ENCODE measurements around the gene AKR7A3. TPM values are rescaled to one million over a fixed set of nuclear protein-coding genes. Genes with fewer than 3 reads are reported as not detected.

AKR7A3 gene
- total and polyA plus RNA-seq, 9 of the 15 experiments (the other 6 are each of a cell fraction or from before 2014, with no cell fraction given) = 0.04 to 1.5 (median 0.44) TPM; not detected in 1

GRCh38 chr1:19260211-19261138, 28.1 kb downstream of the AKR7A3 start (continued):
- TF ChIP-seq YY1 (IDR thresholded peaks at IDR 0.05; ENCODE audit: borderline replicate concordance in 1 of 3, control insufficient read depth in 1 of 3, extremely low read depth in 1 of 3, insufficient read depth in 3 of 3, insufficient read length in 1 of 3, insufficient replicate concordance in 2 of 3, low read depth in 1 of 3, low read length in 2 of 3) = peak in 1 of 3 experiments; percentile 12
- peak; percentile 66 for TF ChIP-seq POLR2G (IDR thresholded peaks at IDR 0.05; ENCODE audit: low read depth, low read length)
- TF ChIP-seq LCOR (CRISPR knock-in tag; IDR thresholded peaks at IDR 0.05) = no peak
- peak; percentile 37; the same call in 1 of the 2 replicates for TF ChIP-seq POLR2AphosphoS5 (IDR thresholded peaks at IDR 0.05; ENCODE audit: control insufficient read depth, insufficient read depth, low read depth, low read length)
- no peak for TF ChIP-seq ZNF398 (CRISPR knock-in tag; IDR thresholded peaks at IDR 0.05)
- TF ChIP-seq ELF1 (tag; IDR thresholded peaks at IDR 0.05) = 0 out of 2 replicates have a peak, but pooled peaks have one; percentile 20
- TF ChIP-seq BCLAF1 (IDR thresholded peaks at IDR 0.05; ENCODE audit: borderline replicate concordance in 1 of 2, control insufficient read depth in 1 of 2, low read depth in 2 of 2, low read length in 1 of 2) = 0 out of 4 replicates have a peak, but pooled peaks of 1 of the 2 experiments have one; percentile 10
- TF ChIP-seq, protein P1, sequence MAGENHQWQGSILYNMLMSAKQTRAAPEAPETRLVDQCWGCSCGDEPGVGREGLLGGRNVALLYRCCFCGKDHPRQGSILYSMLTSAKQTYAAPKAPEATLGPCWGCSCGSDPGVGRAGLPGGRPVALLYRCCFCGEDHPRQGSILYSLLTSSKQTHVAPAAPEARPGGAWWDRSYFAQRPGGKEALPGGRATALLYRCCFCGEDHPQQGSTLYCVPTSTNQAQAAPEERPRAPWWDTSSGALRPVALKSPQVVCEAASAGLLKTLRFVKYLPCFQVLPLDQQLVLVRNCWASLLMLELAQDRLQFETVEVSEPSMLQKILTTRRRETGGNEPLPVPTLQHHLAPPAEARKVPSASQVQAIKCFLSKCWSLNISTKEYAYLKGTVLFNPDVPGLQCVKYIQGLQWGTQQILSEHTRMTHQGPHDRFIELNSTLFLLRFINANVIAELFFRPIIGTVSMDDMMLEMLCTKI (IDR thresholded peaks at IDR 0.05; ENCODE audit: partially characterized antibody) = no peak
- TF ChIP-seq ZBTB33 (CRISPR knock-in tag; IDR thresholded peaks at IDR 0.05) = peak; percentile 95
- TF ChIP-seq USF2 (CRISPR knock-in tag; IDR thresholded peaks at IDR 0.05) = no peak

Data from K562 (cell line).